ENCODE measurements around the gene TALDO1.
A peak's percentile ranks its signal among the peaks of the same experiment; 100 is the strongest.
"Not testable (repeated sequence)": the region's sequence is repeated elsewhere in the genome, so short reads cannot be mapped to it uniquely, and the experiment has no call there.

Gene TALDO1

DNA sequence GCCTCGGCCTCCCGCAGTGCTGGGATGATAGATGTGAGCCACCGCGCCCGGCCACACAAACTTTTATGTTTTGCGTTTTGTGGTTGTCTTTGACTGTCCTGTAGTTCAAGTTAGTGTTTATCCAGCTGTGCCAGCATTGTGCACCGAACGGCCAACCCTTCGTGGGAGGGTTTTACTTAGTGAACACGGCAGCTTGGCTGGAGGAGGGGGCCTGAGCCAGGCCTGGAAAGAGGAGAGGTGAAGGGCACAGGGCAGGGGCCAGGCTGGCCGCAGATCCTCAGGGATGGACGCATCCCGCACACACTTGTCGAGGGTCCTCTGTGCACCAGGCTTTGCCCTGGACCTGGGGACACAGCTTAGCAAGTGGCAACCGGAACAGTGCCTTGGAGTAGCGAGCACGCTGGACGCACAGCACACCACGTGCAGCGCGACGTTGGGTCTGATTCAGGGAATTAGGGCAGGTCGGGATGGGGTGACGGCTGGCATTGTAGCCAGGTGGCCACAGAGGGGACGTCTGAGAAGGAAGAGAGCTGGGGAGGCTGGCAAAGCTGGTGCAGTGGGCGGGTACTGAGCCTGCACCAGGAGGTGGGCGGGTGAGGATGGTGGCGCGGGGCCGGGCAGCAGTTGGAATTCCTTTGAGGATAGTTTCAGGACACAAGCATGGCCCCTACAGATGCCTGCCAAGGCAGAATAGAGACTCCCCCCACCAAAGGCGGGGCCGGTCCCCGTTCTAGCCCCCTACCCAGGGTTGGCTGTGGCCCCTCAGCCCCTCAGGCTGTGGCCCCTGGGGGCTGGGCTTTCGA, 27.8 kb upstream of the TALDO1 start:
- DNase-seq, result no peak

GRCh38 chr11:720017-720641, 27.1 kb upstream of the TALDO1 start:
- no peak for DNase-seq

DNA sequence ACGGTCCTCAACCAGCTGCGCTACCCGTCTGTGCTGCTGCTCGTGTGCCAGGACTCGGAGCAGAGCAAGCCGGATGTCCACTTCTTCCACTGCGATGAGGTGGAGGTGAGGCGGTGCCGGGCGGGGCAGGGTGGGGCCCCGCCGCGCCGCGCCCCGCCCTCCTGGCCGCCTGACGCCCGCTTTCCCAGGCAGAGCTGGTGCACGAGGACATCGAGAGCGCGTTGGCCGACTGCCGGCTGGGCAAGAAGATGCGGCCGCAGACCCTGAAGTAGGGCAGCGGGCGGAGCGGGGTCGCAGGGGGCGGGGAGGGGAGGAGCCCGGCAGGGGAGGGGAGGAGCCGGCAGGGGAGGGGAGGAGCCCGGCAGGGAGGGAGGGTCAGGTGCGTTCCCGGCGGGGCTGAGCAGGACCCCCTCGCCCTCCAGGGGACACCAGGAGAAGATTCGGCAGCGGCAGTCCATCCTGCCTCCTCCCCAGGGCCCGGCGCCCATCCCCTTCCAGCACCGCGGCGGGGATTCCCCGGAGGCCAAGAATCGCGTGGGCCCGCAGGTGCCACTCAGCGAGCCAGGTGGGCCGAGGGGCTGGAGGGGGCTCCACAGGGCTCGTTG, 26.5 kb upstream of the TALDO1 start:
- DNase-seq, result peak; percentile 66

GRCh38 chr11:721247-721740, 26.0 kb upstream of the TALDO1 start:
- no peak for DNase-seq

DNA sequence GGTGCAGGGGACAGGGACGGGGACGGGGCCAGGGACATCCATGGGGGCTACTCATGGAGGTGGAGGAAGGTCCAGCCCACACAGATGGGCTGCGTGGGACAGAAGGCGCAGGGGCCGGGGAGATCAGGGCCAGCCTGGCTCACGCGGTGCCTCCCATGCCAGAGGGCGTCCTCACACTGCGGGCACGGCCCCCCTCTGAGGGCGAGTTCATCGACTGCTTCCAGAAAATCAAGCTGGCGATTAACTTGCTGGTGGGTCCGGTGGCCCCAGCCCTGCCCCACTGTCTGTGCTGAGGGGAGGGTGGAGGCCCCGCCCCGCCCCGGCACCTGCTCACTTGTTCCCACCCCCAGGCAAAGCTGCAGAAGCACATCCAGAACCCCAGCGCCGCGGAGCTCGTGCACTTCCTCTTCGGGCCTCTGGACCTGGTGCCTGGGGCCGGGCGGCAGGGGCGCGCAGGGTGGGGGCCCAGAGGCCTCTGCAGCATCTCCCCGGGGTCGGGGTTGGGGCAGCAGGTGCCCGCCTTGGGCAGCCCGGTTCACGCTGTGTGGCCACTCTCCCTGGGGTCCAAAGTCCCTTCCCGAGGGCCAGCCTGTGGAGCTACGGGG, 25.4 kb upstream of the TALDO1 start:
- DNase-seq, result peak; percentile 45

GRCh38 chr11:722346-722811, 24.9 kb upstream of the TALDO1 start:
- DNase-seq, result no peak

- peak; percentile 36 for DNase-seq
Measured at GRCh38 chr11:723120-723883, 24.0 kb upstream of the TALDO1 start.

- DNase-seq, result peak; percentile 39
Measured at GRCh38 chr11:724049-724777, 23.1 kb upstream of the TALDO1 start.

DNA sequence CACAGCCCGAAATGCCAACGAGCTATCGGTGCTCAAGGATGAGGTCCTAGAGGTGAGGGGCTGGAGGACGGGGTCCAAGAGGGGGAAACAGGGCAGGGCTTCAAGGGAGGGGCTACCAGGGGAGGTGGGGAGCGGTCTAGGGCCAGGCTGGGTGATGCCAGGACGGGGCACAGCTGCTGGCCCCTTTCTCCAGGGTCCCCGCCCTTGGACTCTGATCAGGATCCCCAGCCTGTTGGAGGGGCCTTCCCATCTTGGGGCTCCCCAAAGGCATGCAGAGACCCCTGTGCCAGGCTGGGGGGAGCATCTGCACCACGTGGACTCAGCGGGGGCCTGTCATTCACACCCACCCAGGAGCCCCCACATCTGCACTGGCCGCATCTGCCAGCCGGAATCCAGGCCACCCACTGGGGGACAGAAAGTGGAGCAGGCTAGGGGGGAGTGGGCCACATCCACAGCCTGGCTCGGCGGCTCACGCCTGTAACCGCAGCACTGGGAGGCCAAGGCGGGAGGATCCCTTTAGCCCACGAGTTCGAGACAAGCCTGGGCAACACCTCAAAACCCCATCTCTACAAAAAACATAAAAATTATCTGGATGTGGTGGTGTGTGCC, 22.4 kb upstream of the TALDO1 start:
- DNase-seq, result no peak

GRCh38 chr11:725624-726202, 21.6 kb upstream of the TALDO1 start:
- no peak for DNase-seq

DNA sequence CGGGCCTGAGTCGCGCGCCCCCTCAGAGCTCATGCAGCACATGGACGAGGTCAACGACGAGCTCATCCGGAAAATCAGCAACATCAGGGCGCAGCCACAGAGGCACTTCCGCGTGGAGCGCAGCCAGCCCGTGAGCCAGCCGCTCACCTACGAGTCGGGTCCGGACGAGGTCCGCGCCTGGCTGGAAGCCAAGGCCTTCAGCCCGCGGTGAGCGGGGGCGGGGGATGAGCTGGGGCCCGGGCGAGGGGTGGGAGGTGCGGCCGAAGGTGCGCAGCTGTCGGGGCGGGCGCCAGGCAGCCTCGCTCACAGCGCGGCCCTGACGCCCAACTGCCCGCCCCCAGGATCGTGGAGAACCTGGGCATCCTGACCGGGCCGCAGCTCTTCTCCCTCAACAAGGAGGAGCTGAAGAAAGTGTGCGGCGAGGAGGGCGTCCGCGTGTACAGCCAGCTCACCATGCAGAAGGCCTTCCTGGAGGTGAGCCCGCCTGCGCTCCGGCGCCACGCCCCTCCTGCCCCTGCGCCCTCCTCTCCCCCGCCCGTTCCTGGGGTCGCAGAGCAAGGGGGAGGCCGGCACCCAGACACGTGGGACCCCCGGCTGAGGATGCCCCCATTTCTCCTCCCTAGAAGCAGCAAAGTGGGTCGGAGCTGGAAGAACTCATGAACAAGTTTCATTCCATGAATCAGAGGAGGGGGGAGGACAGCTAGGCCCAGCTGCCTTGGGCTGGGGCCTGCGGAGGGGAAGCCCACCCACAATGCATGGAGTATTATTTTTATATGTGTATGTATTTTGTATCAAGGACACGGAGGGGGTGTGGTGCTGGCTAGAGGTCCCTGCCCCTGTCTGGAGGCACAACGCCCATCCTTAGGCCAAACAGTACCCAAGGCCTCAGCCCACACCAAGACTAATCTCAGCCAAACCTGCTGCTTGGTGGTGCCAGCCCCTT, 20.7 kb upstream of the TALDO1 start:
- peak; percentile 73 for DNase-seq

GRCh38 chr11:727281-727701, 20.0 kb upstream of the TALDO1 start:
- DNase-seq, result no peak

GRCh38 chr11:727859-728748, 19.2 kb upstream of the TALDO1 start:
- peak; percentile 83 for DNase-seq

DNA sequence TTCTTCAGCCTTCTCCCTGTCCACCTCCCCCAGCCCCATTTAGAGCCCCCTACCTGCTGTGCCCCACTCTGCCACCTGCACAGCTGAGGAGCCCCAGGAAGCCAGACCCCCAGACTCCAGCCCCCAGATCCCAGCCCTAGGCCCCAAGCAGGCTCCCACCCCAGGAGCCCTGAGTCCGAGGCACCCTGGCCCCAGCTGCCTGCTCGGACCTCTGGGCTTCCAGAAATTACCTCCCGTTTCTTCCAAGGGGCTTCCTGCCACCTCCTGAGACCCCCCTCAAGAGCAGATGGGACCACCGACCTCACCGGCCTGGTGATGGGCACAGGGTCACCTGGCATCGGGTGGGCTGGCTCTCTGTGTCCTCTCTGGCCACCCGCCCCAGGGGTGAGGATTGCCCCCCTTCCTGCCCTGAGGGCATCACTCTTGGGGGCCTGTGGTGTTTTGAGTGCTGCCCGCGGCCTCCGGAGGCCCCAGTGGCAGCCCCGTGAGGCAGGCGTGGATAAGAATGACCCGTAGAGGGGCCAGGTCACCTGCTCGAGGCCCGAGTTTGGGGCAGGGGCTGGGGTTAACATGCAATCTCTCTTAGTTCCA, 18.3 kb upstream of the TALDO1 start:
- no peak for DNase-seq

DNA sequence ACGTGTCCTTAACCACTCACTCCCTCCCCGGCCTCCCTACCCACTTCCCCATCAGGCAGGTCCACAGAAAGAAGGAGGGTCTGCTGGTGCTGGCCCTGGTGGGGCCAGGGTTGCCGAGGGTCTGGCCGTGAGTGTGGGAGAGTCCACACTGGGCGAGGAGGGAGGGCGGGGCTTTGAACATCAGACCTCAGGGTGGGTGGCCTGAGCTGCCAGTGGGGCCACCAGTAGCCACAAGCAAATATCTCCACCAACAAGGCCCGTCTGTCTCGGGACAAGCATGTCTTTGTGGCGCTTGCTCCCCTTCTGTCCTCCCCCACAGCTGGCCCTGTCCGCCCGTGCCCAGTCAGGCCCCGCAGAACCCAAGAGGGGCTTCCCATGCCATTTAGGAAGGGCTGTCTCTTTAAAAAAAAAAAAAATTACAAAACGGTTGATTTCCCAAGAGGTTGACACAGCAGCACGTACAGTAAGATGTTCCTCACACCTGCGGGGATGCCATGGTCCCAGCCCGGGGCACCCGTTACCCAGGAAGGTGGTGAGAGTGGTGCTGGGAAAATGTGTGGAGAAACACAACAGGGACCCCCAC, 17.7 kb upstream of the TALDO1 start:
- DNase-seq, result no peak

DNA sequence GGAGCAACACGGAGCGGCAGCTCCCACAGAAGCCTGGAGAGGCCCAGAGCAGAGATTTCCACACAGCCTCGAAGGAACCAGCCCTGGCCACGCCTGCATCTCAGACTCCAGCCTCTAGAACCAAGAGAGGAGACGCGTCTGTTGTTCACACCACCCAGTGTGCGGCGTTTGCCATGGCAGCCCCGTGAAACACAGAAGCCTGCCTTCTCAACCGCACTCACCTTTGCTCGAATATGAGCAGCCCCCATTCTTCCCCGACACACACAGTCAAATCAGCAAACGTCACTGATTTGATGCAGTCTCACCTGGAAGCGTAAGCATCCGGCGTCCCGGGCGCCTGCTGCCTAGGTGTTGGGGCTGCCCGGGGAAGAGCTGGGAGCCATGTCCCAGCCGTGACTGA, 14.2 kb upstream of the TALDO1 start:
- DNase-seq, result no peak

DNA sequence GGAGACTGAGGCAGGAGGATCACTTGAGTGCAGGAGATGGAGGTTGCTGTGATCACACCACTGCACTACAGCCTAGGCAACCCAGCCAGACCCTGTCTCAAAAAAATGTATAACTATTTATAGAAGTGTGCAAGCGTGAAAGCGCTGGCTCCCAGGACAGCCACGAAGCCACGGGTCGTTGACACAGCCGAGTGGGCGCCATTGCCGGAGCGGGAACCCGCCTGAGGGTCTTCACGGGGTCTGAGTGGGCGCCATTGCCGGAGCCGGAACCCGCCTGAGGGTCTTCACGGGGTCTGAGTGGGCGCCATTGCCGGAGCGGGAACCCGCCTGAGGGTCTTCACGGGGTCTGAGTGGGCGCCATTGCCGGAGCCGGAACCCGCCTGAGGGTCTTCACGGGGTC, 12.7 kb upstream of the TALDO1 start:
- DNase-seq, result not testable (repeated sequence)

DNA sequence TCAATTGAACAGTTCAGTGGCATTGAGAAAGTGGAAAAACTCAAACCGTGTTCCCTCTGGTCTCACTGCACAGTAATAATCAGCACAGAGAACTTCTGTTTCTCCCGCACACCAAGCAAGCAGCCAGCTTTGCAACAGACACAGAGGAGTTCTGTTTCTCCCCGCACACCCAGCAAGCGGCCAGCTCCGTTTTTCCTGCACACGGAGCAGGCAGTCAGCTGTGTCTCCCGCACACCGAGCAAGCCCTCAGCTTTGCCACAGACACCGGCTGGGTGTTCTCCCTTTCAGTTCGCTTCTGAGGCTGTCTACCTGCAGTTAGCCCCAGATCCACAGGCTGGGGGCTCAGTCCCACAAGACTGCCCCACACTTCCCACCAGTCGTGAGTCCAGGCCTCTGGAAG, 9.9 kb upstream of the TALDO1 start:
- no peak for DNase-seq
